Measurements from ENCODE around the gene KRT3.
"Not testable (repeated sequence)": the region's sequence is repeated elsewhere in the genome, so short reads cannot be mapped to it uniquely, and the experiment has no call there.

The KRT3 gene

GRCh38 chr12:52798003-52798670 is 2.2 kb upstream of the KRT3 start:
- no peak for DNase-seq (ENCODE audit: low read depth in 3 of 3)

GRCh38 chr12:52797529-52797894 is 1.6 kb upstream of the KRT3 start:
- DNase-seq (ENCODE audit: low read depth in 3 of 3) = no peak

- no peak for DNase-seq (ENCODE audit: low read depth in 3 of 3)
Measured at GRCh38 chr12:52796839-52797528, 1.1 kb upstream of the KRT3 start.

GRCh38 chr12:52796429-52796794 is 495 bp upstream of the KRT3 start:
- no peak for DNase-seq (ENCODE audit: low read depth in 3 of 3)

- DNase-seq (ENCODE audit: low read depth in 3 of 3) = not testable (repeated sequence)
Measured at GRCh38 chr12:52795332-52795674, 614 bp downstream of the KRT3 start.

GRCh38 chr12:52794479-52795331 is 1.2 kb downstream of the KRT3 start:
- DNase-seq (ENCODE audit: low read depth in 3 of 3) = no peak

GRCh38 chr12:52792185-52793029 is 3.5 kb downstream of the KRT3 start:
- DNase-seq (ENCODE audit: low read depth in 3 of 3) = no peak

GRCh38 chr12:52791271-52792184 is 4.4 kb downstream of the KRT3 start:
- DNase-seq (ENCODE audit: low read depth in 3 of 3) = no peak

GRCh38 chr12:52790427-52791270 is 5.3 kb downstream of the KRT3 start:
- DNase-seq (ENCODE audit: low read depth in 3 of 3) = no peak

- no peak for DNase-seq (ENCODE audit: low read depth in 3 of 3)
Measured at GRCh38 chr12:52789637-52790426, 6.1 kb downstream of the KRT3 start.

- DNase-seq (ENCODE audit: low read depth in 3 of 3) = no peak
Measured at GRCh38 chr12:52788876-52789636, 6.9 kb downstream of the KRT3 start.

- no peak for DNase-seq (ENCODE audit: low read depth in 3 of 3)
Measured at GRCh38 chr12:52788192-52788875, 7.6 kb downstream of the KRT3 start.

GRCh38 chr12:52787324-52788191 is 8.4 kb downstream of the KRT3 start:
- no peak for DNase-seq (ENCODE audit: low read depth in 3 of 3)

GRCh38 chr12:52784909-52785308 is 11.0 kb downstream of the KRT3 start:
- no peak for DNase-seq (ENCODE audit: low read depth in 3 of 3)

- DNase-seq (ENCODE audit: low read depth in 3 of 3) = no peak
Measured at GRCh38 chr12:52783563-52784316, 12.2 kb downstream of the KRT3 start.

GRCh38 chr12:52782502-52782901 is 13.4 kb downstream of the KRT3 start:
- no peak for DNase-seq (ENCODE audit: low read depth in 3 of 3)

Data from stimulated activated CD4-positive, alpha-beta T cell treated with anti-CD3 and anti-CD28 coated beads, TNF-alpha, amount 100 ng/mL, for 48 hours (primary cell).